Transverse colon (tissue), 4 donors: ENCODE measurements around the gene PPP3R2.

Source experiments
- CTCF ChIP-seq, 5 experiments: fragments of 200-600 bp in 3 of 5; fragments of 450-650 bp in 2 of 5; sonication (generic) in 3 of 5; IDR thresholded peaks; 1 replicate in 2 of 5; 2 replicates in 3 of 5; pipeline ENCODE4 v1.5.1; 2016 to 2017; ENCODE audit warnings: antibody characterized with exemption in 5 of 5, inconsistent platforms in 3 of 5, mild to moderate bottlenecking in 2 of 5, moderate library complexity in 1 of 5
- EP300 ChIP-seq: sonication (generic); formaldehyde crosslinking; IDR thresholded peaks from one replicate; pipeline ENCODE4 v1.6.1; 2017; ENCODE audit warnings: antibody characterized with exemption, low read depth
- POLR2A ChIP-seq: fragments of 450-650 bp; IDR thresholded peaks from one replicate; pipeline ENCODE4 v1.6.1; 2016; ENCODE audit warnings: antibody characterized with exemption, mild to moderate bottlenecking, moderate library complexity
- POLR2AphosphoS5 ChIP-seq, 3 donors: sonication (generic); formaldehyde crosslinking; IDR thresholded peaks; one replicate each; pipeline ENCODE4 v1.6.1; 2016; ENCODE audit warnings: antibody characterized with exemption in 3 of 3

- TF ChIP-seq CTCF (IDR thresholded peaks at IDR 0.05): no peak
- no peak for TF ChIP-seq POLR2A
- TF ChIP-seq POLR2AphosphoS5 (IDR thresholded peaks at IDR 0.05): no peak
- no peak for TF ChIP-seq EP300
Measured at GRCh38 chr9:101620452-101620851, 25.7 kb upstream of the PPP3R2 start.
